GM21723 (cell line): ENCODE results near the gene NELFB.
A peak's percentile ranks its signal among the peaks of the same experiment; 100 is the strongest.

Experiments used
- ATAC-seq: cut with Tn5 transposase; IDR thresholded peaks from one replicate; pipeline ENCODE4 v1.9.1; 2021; ENCODE audit warnings: mild to moderate bottlenecking, moderate library complexity; ENCODE audit not compliant: unreplicated experiment

Gene NELFB

GRCh38 chr9:137302449-137303150 lies 47.5 kb downstream of the NELFB start:
- ATAC-seq: peak; percentile 43

GRCh38 chr9:137303151-137303892 lies 48.2 kb downstream of the NELFB start:
- ATAC-seq: no peak

DNA sequence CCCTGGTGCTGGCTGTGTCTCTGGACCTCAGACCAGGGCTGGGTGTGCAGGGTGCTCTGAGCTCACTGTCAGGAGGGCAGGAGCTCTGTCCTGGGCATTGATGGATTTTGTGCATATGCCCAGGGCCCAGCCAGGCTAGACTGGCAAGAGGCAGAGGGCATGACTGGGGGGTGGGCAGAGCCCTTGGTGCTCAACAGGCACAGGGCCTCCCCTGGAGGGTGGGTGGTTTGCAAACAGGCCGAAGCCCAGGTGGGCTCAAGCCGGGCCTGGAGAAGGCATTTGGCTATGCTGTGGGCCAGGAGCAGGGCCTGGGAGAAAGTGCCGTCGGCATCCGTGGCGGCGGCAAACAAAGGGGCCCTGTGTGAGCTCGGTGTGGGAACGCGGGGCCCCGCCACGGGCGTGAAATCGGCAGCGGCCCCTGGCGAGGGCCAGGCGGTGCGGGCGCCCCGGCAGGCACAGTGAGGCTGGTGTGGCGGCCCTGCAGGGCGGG lies 48.8 kb downstream of the NELFB start:
- no peak for ATAC-seq

GRCh38 chr9:137304383-137305059 lies 49.4 kb downstream of the NELFB start:
- ATAC-seq: no peak

DNA sequence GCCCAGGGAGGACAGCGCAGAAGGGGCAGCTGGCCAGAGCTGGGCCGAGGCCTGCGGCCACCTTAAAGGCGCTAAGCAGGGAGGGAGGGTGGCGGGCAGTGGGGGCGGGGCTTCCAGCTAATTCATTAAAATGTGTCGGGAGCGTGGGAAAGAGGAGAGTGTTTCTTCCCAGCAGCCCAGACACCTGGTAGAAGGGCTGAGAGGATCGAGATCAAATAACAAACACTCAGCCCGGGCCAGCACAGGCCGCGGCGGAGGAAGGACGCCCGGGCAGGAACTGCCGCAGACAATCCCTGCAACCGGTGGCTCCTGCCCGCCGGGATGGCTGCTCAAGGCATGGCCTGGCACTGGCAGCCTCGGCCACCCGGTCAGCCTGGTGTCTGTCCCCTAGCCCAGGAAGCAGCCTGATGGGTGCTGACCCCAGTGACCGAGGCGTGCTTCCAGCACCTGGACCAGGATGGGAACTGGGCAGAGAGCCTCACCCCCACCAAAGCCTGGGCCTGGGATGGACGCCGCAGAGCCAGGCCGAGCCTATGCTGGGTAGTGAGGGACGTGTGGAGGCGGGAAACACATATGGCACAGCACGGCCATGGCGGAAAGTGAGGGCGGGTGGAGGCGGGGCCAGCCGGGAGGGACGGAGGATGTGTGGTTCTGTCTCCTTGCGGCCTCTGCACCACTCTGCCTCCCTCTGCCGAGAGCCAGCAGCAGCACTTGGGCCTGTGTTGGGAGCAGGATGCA lies 50.1 kb downstream of the NELFB start:
- no peak for ATAC-seq

- no peak for ATAC-seq
Measured at GRCh38 chr9:137305798-137306065, 50.6 kb downstream of the NELFB start.

DNA sequence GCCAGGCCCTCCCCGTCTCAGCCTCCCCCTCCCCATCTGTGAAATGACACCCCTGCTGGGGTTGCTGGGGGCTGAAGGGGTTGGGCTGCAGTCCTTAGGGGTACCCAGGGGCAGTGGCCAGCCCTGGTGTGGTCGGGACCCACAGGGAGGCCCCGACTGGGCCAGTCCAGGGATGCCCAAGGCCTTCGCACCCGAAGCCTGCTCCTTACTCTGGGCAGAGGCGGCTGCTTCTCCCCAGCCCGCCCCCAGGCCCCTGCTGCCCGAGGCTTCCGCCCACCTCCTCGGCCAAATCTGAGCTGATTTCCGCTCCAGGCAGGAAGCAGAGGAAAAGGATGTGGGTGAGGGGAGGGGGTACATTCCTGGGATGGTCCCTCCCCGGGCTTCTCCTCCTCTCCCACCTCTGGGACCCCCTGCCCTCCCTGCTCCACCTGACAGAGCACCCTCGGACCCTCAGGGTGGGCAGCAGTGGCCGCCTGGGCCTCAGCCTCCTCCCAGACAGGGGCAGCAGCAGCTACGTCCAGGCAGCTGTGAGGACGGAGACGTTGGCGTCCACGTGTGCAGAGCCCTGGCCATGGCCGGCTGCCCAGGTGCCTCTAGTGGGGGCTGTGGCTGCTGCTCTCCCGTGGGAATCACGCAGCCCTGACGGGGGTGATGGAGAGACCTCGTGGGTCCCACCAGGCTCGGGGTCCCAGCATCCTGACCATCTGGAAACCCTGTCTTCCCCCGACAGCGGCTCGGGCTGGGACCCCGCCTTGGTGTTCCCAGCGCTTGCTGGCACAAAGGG lies 51.1 kb downstream of the NELFB start:
- no peak for ATAC-seq

DNA sequence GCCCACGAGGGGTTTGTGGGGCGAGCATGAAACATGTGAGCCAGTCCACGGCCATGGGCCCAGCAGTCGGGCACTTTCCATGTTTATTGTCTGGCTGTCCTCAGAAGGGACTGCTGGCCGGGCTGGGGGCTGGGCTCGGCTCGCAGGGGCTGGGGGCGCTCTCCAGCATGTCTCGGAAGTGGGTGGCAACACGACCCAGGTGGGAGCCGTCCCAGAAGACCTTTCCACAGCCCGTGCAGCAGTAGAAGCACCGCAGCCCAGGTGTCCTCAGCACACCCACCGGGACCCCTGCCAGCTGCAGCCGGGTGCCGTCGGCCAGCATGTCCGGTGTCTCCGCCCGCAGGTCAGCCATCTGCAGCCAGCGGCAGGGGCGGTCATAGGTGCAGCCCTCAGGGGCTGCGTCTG lies 51.7 kb downstream of the NELFB start:
- no peak for ATAC-seq

- ATAC-seq: no peak
Measured at GRCh38 chr9:137307255-137308056, 52.3 kb downstream of the NELFB start.

- no peak for ATAC-seq
Measured at GRCh38 chr9:137308057-137308619, 53.0 kb downstream of the NELFB start.

DNA sequence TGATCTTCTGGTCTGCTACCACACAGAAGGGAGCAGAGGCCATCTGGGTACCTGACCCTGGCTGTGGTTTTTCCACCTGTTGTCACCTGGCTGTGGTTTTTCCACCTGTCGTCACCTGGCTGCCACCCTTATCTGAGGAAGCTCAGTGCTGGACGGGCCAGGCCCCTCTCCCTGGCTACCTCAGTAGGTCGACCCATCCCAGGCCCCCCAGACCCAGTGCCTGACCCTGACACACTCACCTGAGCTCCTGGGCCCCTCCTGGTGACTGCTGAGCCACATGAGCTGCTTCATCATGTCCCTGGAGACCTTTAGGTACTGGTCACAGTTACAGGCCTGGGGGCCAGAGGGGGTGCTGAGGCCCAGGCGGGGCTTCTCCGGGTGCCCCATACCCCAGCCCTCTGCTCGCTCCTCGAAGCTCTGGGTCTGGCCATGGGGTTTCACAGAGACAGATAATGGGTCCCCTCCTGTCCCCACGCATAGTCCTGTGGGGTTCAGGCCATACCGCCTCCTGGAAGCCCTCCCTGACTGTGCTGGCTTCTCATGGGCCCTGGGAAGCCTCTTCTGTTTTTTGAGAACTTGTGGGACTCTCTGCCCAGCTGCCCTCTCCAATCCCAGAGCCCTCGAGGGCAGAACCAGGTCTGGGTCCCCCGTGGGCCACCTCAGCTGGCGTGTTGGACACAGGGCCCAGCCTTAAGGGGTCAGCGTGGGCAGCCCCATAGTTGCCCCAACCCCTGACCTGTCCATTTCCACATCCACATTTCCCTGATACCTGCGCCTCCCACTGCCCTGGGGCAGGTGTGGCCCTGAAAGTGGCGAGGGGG lies 54.5 kb downstream of the NELFB start:
- ATAC-seq: no peak

- ATAC-seq: no peak
Measured at GRCh38 chr9:137310189-137311052, 55.3 kb downstream of the NELFB start.

DNA sequence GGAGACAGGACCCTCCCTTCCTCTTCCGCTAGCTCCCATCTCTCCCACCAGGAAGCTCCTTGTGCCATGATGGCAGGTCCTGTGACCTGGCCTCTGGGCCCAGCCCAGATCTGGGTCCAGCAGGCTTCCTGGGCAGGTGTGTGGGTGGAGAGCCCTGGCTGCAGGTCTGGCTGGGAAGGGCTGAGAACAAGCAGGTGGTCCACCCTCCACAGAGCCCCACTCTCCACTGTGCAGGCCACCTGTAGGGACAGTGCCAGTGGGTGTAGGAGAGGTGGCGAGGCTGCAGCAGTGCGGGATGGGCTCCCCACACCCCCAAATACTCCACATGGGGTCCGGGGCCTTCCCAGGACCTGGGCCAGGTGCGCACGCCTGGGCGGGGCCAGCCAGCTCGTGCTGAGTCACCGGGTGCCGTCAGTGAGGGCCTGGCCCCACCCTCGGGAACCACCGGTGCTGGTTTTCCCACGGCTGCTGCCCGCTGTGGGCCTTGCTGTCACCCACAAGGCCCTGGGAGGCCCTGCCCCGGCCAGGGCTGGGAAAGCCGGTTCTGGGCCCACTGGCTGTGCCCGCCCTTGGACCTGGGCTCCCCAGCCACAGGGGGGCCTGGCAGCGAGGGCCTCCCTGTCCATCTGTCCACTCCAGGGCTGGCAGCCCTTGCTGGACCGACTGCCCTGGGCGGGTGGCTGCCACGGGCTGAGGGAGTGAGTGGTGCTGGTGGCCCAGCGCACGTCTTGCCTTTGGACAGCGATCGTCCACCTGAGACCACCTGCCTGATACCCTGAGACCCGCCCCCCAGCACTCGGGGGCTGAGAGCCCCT lies 56.3 kb downstream of the NELFB start:
- no peak for ATAC-seq

GRCh38 chr9:137311986-137312851 lies 57.1 kb downstream of the NELFB start:
- ATAC-seq: no peak

DNA sequence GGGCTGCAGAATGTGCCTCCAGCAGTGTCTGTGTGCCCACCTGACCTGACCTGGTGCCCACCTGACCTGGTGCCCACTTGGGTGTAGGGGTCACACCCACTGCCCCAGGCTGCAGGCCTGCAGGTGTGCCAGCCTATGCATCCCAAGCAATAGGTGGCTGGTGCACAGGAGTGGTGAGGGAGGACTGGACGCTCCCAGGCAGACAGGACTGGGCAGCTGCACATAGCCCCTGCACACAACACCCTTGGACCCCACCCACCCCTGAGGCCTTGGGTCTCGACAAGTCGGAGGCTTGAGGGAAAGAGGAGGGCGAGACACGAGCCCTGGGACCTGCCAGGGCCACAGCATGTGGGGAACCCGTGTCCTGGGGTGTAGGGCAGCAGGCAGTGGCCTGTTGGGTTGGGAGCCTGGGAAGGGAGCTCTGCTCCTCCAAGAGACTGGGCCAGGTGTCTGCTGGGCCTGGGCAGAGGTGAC lies 57.8 kb downstream of the NELFB start:
- no peak for ATAC-seq
